Activated CD8-positive, alpha-beta memory T cell treated with anti-CD3 and anti-CD28 coated beads for 1 hour (primary cell): ENCODE data around the gene RIN1.

Experiments used
- DNase-seq, 2 donors: peaks; one replicate each; pipeline ENCODE4 v3.0.0-alpha.2; 2020; ENCODE audit warnings: low read depth in 1 of 2; ENCODE audit errors: extremely low read depth in 1 of 2

The RIN1 gene

DNA sequence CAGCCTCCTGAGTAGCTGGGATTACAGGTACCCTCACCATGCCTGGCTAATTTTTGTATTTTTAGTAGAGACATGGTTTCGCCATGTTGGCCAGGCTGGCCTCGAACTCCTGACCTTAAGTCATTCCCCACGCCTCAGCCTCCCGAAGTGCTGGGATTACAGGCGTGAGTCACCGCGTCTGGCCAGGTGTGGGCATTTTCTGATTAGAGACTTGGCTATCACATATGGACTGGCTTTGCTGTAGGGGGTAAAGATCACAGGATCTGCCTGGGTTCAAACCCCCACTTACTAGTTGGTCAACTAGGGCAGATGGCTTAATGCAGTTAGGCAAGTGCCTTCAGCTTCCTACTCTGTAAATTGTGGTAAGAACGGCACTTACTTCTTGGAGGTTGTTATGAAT is 25.9 kb downstream of the RIN1 start:
- DNase-seq: no peak

DNA sequence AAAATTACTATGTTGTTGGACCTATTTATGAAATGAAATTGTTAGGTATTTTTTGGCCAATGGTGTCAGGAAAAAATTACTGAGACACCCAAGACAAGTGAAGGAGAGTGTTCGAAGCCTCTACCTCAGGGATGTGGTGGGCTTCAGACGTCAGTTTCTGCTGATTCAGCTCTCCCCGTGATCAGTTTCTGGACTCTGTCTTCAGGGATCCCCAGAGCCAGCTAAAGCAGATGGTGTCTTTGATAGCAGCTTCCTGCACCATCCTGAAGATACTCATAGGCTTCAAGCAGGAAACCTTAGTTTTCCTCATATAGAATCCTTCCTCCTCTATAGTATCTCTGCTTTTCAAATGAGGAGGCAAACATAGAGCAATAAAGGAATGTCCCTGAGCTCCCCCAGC is 26.8 kb downstream of the RIN1 start:
- no peak for DNase-seq

DNA sequence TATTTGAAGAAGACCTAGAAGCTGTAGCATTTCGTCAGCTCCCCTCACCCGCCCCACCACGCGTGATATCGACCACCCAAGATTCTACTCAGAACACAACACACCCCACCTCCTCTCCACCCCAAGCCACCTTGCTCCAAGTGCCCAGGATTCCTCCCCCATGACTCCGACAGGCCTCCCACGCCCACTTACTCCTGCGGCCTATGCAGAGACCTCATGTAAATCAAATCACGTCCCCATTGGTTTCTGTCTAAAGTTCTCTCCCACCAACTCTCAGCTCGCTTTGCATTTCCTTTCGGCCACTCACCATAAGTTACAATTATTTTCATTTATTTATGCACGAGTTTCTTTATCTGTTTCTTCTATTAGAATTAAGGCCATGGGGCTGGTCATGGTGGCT is 33.6 kb downstream of the RIN1 start:
- no peak for DNase-seq

DNA sequence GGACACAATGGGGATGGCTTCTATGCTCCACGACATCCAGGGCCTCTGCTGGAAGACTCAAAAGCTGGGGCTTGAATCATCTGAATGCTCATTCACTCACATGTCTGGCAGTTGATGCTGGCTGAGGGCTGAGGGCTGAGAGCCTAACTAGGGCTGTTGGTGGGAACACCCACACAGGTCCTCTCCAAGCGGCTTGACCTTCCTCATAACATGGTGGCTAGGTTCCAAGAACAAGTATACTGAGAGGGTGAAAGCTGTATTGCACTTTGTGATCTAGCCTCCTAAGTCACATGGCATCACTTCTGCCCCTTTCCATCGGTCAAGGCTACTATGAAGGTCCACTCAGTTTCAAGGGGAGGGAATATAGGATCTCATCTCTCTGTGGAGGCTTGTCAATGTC is 37.0 kb downstream of the RIN1 start:
- no peak for DNase-seq

DNA sequence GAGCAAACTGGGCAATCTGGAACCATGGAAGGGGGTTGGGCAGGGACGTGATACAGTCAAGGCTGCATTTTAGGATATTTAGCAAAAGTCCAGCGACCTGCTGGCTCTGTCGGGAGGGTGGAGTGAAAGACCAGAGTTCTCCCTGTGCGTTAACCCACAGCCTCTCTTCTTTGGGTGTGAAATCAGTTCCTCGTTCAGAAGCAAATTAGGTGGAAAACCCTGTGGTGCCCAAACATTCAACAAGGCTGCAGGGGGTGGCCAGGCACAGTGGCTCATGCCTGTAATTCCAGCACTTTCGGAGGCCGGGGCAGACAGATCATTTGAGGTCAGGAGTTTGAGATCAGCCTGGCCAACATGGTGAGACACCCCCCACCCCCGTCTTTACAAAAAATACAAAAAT is 38.6 kb downstream of the RIN1 start:
- DNase-seq: no peak

DNA sequence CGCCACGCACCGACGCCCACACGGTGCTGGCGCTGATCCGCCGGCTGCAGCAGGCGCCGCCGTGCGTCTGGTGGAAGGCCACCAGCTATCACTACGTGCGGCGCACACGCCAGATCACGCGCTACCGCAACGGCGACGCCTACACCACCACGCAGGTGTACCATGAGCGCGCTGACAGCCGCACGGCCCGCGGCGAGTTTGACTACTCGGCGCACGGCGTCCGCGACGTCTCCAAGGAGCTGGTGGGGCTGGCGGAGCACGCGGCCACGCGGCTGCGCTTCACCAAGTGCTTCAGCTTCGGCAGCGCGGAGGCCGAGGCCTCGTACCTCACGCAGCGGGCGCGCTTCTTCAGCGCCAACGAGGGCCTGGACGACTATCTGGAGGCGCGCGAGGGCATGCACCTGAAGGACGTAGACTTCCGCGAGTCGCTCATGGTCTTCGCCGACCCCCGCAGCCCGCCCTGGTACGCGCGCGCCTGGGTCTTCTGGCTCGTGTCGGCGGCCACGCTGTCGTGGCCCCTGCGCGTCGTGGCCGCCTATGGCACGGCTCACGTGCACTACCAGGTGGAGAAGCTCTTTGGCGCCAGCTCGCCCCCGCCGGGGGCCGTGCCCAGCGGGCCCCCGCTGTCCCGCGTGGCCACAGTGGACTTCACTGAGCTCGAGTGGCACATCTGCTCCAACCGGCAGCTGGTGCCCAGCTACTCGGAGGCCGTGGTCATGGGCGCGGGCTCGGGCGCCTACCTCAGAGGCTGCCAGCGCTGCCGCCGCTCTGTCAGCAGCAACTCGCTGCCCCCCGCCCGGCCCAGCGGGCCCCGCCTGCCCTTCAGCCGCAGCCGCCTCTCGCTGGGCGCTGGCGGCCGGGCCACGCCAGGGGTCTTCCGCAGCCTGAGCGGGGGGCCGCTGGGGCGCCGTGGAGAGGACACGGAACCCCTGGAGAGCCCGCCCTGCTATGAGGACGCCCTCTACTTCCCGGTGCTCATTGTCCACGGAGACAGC is 41.3 kb downstream of the RIN1 start:
- no peak for DNase-seq

DNA sequence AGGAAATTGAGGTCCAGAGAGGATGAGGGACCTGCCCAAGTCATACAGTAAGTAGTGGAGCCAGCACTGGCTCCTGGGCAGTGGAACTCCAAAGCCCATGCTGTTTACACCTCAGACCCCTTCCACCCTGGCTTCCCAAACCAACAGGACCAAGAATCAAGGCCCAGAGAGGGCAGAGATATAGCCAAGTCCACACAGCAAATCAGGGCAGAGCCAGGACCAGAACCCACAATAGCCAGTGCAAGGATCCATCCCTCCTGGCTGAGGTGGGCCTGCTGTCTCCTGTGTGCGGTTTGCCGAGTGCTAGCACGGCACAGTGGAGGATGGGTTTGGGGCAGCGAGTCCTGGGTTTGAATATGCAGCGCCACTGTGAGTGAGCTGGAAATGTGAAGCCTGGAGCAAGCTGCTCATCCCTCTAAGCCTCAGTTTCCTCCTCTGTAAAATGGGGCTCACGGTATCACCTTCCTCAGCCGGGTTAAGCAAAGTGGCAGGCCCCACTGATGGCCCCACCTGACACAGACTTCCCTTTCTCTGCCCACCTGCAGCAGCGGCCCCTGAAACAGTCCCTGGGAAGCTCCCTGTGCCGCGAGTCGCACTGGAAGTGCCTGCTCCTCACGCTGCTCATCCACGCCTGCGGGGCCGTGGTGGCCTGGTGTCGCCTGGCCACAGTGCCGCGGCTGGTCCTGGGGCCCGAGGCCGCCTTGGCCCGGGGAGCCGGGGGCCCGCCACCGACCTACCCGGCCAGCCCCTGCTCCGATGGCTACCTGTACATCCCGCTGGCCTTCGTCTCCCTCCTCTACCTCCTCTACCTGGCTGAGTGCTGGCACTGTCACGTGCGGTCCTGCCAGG is 42.2 kb downstream of the RIN1 start:
- DNase-seq: no peak

DNA sequence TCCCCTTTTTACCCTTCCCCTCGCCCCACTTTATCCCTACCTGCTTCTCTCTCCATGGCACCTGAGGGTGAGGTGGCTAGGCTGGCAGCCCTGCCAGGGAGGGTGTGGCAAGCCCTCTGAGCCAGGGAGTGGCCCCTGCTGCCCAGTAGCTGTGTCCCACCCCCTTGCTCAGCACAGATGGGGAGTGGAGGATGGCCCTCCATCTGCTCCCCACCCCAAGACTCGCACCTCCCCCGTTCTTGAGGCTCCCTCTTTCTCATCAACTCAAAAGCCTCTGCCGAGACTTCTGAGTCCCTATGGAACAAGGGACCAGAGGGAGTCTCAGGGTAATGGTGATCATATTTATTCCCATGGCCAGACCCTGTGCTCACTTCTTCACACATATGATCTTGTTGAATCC is 42.9 kb downstream of the RIN1 start:
- no peak for DNase-seq

DNA sequence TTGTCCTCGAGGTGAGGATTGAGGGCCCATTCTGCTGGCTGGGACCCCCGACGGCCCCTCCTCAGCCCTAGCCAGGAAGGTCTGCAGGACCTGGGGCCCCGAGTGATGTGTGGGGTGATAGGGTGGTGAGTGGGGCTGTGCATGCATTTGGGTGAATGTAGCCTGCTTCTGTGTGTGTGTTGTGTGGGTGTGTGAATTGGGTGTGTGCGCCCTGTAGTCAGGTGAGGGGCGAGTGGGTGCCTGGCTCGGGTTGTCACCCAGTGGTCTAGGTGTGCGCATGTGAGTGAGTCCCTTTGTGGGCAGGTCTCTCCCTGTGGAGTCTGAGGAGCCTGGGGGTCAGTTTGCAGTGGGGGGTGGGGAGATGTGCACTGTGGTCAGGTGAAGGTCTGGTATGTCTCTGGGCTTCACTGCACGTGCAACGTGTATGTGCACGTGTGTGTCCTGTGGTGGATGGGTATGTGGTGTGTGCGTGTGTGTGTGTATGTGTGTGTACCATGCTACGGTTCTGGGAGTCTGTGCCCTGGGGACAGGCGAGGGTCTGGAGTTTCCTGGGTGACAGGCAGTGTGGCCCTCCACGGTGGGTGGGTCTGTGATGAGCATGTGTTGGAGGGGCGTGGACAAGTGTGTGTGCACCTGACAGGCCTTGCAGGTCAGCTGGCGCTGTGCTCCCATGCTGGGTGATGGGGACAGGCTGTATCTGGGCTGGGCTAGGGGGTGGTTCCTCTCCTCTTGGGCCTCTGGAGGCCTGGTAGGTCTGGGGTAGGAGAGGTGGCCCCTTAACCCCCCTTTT is 43.5 kb downstream of the RIN1 start:
- no peak for DNase-seq

DNA sequence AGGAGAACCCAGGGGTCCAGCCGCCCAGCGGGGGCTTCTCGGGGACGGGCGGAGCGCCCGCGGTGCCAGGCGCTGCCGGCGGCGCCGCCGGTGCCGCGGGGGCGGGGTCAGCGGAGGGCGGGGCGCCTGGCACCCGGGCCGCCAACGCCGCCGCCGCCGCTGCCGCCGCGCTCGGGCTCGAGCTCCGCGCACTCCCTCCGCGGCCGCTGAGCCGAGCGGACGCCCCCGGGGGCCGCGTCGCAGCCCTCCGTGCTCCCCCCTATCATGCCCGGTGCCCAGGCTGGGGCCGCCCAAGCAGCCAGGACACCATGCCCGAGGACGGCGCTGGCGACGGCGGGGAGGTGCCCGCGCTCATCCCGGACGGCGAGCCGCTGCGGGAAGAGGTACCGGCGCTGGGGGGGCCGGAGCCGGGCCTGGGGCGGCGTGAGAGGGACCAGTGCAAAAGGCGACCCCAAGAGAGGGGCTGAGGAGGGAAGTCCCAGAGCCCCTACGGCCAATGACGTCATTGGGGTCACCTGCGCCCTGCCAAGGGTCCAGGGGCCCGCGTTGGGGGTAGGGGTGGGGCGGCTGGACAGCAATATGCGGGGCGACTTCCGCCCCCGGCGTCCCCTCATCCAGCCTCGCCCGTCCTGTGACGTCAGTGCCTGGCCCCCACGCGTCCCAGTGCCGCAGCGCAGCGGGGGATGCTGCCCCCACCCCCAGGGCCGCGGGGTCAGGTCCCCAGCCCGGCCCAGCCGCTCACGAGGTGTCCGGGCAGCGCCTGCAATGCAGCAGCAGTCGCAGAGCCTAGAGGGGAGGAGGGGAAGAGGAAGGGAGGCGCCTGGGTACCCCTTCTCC is 44.3 kb downstream of the RIN1 start, which contains the start of gene TMEM151A:
Gene TMEM151A, plus strand, starts transcription at position 189 of the 837 bp plus-strand sequence. Its CDS starts 120 bp downstream, at position 309.
- DNase-seq: no peak

DNA sequence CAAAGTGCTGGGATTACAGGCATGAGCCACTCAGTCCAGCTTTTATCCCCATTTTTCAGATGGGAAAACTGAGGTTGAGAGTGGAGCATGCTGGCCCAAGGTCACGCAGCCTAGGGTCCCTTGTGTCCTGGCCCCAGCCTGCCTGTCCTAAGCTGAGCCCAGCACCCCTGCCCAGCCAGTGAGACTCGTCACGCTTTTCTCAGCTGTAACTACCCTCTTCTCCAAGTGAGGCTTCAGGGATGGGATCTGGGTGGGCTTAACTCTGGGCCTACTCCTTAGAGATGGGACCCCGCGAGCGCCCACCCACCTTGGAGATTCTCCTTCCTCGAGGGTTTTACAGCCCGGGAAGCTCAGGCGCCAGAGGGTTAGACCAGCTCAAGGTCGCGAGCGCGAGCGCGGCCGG is 44.9 kb downstream of the RIN1 start:
- no peak for DNase-seq

DNA sequence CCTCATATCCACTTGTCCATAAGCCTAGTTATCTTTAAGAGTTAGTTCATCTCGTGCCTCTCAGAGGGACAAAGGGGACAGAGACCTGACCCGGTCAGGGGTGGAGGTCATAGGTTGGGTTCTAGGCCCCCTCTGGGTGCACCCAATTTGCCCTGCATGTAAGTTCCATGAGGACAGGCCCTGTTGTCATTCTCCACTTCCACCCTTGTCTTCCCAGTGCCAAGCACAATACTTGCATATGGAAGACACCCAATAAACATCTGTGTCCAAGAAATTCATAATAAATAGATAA is 46.0 kb downstream of the RIN1 start:
- no peak for DNase-seq

DNA sequence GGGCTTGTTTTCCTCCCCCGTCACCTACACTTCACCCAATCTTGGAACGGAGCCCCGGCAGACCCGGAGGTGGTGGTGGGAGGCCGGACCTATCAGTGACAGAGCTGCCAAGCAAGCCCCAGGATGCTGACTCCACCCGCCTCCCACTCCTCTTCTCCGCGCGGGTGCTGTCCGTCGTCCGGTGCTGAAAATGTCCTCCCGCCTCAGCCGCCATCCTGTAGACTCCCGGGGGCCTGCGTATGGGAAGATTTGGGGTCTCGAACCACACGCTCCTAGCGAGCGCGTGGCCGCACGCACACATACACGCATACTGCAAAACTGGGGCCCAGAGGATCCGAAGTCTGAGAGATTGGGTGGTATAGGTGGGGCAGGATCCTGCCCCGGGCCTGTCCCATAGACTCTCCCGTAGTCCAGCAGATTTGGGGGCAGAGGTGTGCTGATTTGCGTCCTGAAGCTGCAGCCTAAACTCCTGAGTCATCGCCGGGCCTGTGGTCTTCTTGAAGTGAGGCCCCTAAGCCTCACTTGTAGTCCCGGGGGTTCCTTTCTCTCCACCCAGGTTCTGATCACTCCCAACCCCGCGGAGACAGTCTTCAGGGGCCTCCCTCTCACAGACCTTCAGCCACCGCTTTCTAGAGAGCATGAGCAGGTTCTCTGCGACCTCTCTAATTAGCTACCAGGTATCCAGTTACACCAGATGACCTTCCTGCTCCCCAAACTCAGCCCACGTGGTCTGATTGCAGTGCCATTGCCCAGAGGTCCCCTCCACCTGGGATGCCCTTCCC is 46.5 kb downstream of the RIN1 start:
- peak in 1 of 2 donors; percentile 51 for DNase-seq

DNA sequence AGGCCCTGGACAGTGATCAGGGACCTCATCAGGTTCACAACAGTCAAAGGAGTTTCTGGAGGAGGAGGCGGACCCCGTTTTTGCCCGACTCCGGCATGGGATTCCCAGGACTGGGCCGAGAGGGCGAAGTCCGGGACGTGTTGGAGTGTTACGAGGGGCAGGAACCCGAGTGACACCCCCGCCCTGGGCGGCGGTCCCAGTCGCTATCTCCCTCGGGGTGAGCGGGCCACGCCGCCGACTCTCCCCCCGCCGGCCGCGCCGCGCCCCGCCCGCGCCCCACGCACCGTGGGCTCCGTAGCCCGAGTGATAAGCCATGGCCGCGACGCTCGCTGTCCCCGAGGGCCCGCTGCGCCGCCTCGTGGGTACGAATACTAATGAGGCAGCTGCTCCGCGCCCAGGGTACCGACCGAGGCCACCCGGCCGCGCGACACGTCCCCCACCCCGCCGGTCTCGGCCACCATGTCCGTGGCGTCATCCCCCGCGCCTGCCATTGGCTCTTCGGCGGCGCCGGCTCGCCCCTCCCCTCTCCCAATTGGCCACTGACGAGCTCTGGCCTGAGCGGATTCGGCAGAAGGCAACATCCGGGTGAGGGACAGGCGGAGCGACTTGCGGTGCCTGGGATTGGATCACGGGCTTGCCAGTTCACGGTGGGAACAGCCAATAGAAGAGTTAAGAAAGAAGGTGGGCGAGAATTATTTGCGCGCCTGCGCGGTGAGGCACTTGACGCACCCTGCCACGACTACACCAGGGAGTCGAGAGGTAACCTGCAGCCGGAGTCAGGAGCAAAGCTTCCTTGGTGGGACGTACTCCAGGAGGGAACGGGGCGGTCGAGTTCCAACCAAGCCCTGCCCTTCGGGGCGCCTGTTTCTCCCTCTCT is 47.3 kb downstream of the RIN1 start, which contains the start of gene YIF1A:
Gene YIF1A, minus strand, starts transcription at position 473 of the 877 bp plus-strand sequence. Its CDS starts 158 bp downstream, at position 315.
- peak; percentile 95 to 97 for DNase-seq

DNA sequence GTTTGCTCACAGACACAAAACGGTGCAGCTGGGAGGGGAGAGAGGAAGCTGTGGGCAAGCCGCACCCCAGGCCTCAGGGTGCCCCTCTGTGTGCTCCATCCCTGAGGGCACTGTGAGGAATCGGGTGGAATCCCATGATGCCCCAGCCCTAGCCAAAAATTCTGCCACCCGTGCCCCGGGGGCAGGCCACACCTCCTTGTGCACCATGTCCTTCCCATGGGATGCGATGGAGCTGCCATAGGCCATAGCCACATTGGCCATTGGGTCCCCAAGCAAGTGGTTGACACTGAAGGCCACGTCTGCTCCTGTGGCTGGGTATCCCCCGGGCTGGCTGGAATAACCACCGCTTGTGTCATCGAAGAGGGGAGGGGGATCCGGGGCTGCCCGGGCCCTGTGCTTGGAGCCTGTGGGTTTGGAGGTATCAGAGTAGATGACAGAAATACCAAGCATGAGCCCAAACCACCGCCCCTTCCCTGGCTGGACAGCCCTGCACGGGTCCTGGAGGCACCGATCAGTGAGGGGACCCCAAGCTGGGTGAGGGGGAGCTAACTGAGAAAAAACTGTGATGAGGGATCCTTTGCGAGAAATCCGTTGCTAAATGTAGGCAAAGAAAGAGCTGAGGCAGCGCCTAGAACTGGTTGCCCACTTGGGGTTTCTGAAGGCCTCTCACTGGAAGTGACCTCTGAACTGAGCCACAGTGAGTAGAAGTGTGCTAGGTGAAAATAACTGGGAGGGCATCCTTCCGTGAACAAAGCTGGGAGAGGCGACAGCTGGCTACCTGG is 48.2 kb downstream of the RIN1 start:
- no peak for DNase-seq

DNA sequence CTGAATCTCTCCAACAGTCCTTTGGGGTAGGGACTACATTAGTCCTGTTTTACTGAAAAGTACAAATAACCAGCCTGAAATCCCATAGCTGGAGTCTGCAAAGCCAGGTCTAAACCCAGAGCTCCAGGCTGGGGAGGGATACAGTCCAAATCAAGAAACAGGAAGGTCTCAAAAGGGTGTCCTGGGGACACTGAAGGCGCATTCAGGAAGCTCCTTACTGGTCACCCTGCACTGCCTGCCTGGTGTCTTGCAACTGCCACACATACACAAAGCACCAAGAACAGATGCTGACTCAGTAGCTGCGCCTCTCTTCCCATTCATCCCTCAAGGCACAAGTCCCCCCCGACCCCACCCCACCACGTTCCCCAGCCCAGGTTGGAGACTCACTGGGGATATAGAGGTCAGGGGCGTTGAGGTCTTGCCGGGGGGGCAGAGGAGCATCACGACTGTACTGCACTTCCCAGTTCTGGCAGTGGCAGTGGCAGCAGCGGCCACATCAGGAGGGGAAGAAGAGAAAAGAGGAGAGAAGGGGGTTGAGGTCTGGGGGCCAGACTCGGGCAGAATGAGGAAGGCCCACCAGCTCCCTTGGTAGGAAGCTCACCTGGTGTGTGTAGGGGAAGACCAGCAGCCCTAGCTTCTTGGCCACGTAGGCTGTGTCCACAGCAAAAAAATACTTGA is 48.9 kb downstream of the RIN1 start:
- DNase-seq: no peak

DNA sequence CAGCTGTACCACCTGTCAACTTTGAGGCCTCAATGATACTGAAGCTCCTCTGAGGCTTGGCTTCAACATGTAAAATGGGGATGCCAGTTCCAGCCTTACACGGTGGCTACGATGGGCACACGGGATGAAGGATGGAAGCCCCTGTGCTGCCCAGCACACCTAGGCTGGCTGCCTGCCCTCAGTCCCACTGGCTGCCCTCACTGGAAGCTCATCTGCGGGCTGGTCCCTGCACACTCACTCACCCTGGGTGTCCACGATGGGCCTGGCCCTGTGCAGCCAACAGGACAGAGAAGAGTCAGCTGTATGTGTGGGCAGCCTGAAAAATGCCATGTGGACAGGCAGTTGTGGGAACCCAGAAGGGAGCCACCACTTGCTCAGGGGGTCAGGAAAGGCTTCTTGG is 49.5 kb downstream of the RIN1 start:
- DNase-seq: no peak
